Measurements from ENCODE around the gene SPEM2.

Gene SPEM2

GRCh38 chr17:7475764-7476422 lies 50.5 kb downstream of the SPEM2 start:
- DNase-seq = no peak

GRCh38 chr17:7476494-7476893 lies 51.1 kb downstream of the SPEM2 start:
- no peak for DNase-seq

- no peak for DNase-seq
Observed at GRCh38 chr17:7476951-7477350, 51.5 kb downstream of the SPEM2 start.
